ENCODE data around the gene TMPRSS2. TPM values are rescaled to one million over a fixed set of nuclear protein-coding genes. Genes with fewer than 3 reads are reported as not detected.

Gene TMPRSS2
- total RNA-seq, 1 experiment from 2014 or later = 1.1 TPM

DNA sequence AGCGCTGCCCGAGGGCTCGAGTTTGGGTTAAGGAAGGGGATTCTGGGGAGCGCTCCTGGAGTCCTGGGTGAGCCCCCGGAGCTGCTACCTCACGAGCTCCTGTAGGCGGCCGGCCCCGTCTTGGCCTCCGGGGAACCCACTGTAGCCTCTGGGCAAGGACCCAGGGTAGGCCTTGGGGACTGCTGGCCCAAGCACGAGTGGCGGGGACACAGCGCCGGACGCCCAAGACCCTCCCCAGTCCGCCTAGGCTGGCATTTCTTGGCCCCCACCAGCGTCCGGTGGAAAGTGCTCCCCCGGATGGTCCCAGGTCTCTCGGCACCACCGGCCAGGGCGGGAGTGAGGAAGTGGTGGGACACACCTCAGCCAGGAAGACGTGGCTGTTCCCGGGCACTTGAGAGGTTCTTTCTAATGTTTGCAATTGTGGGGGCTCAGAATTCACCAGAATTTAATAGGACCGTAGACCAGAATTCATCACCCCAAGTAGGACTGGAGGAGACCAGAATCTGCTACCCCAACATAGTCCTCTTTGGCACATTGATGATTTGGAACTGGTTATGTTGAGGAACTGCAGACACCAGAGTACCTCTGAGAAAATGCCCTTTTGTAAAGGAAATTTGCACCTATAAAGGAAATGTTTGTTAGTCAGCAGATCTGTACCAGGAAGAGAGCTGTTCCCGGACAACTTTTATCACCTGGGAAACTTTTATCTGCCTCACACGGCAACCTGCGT is 622 bp upstream of the TMPRSS2 start:
- DNase-seq (ENCODE audit: low read depth, low spot score) (no peak), ATAC-seq (no peak)
- Histone ChIP-seq H3K9ac (ENCODE audit: low read length) (no peak overlapping the region), H3K4me1 (ENCODE audit: control insufficient read depth in 1 of 2, insufficient read depth in 2 of 2, low read length in 2 of 2) (no peaks in the 10 kb centered on the region), H2AFZ (ENCODE audit: low read depth, low read length, poor library complexity, severe bottlenecking) (no peak overlapping the region), H3K4me3 (replicated peaks in 1 of 2; ENCODE audit: low read depth in 1 of 2, low read length in 2 of 2) (no peak overlapping the region), H3K27me3 (ENCODE audit: insufficient read depth, low read length) (no peaks in the 10 kb centered on the region), H3K9me3 (ENCODE audit: control insufficient read depth in 1 of 2, insufficient read depth in 1 of 2, low read depth in 1 of 2, low read length in 2 of 2) (no peaks in the 10 kb centered on the region), H3K9me2 (ENCODE audit: insufficient read depth) (no peaks in the 10 kb centered on the region), H3K36me3 (ENCODE audit: control insufficient read depth in 1 of 2, insufficient read depth in 2 of 2, low read length in 2 of 2) (no peaks in the 10 kb centered on the region), H3K4me2 (ENCODE audit: low read length) (no peak overlapping the region), H4K20me1 (ENCODE audit: insufficient read depth) (no peaks in the 10 kb centered on the region), H3K27ac (ENCODE audit: low read depth, low read length) (no peak overlapping the region), H3K79me2 (ENCODE audit: insufficient read depth, low read length) (no peaks in the 10 kb centered on the region)
- TF ChIP-seq REST (IDR thresholded peaks at IDR 0.05; ENCODE audit: low read depth) = no peak
- TF ChIP-seq CBX3 (IDR thresholded peaks at IDR 0.05; ENCODE audit: low read depth) = no peak
- no peak for TF ChIP-seq ATF3 (IDR thresholded peaks at IDR 0.05)
- TF ChIP-seq FOSL1 (IDR thresholded peaks at IDR 0.05; ENCODE audit: low read depth) = no peak
- no peak for TF ChIP-seq YY1 (IDR thresholded peaks at IDR 0.05; ENCODE audit: extremely low read depth, insufficient replicate concordance, low read depth, low read length)
- TF ChIP-seq, protein P1, sequence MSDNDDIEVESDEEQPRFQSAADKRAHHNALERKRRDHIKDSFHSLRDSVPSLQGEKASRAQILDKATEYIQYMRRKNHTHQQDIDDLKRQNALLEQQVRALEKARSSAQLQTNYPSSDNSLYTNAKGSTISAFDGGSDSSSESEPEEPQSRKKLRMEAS (IDR thresholded peaks at IDR 0.05) = no peak
- TF ChIP-seq EZH2phosphoT487 (IDR thresholded peaks at IDR 0.05; ENCODE audit: borderline replicate concordance) = no peak
- TF ChIP-seq JUND (IDR thresholded peaks at IDR 0.05) = no peak
- no peak for TF ChIP-seq TCF7L2 (IDR thresholded peaks at IDR 0.05; ENCODE audit: borderline replicate concordance, extremely low read depth, insufficient read depth, insufficient read length)
- no peak for TF ChIP-seq SRF (IDR thresholded peaks at IDR 0.05; ENCODE audit: low read depth)
- no peak for TF ChIP-seq EGR1 (IDR thresholded peaks at IDR 0.05; ENCODE audit: low read depth)
- no peak for TF ChIP-seq ZFX (IDR thresholded peaks at IDR 0.05)
- TF ChIP-seq, protein P2, sequence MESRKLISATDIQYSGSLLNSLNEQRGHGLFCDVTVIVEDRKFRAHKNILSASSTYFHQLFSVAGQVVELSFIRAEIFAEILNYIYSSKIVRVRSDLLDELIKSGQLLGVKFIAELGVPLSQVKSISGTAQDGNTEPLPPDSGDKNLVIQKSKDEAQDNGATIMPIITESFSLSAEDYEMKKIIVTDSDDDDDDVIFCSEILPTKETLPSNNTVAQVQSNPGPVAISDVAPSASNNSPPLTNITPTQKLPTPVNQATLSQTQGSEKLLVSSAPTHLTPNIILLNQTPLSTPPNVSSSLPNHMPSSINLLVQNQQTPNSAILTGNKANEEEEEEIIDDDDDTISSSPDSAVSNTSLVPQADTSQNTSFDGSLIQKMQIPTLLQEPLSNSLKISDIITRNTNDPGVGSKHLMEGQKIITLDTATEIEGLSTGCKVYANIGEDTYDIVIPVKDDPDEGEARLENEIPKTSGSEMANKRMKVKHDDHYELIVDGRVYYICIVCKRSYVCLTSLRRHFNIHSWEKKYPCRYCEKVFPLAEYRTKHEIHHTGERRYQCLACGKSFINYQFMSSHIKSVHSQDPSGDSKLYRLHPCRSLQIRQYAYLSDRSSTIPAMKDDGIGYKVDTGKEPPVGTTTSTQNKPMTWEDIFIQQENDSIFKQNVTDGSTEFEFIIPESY (IDR thresholded peaks at IDR 0.05; ENCODE audit: extremely low read depth, insufficient replicate concordance, low read length) = no peak
- intact Hi-C loops (cut with micrococcal nuclease) = no loop called here
- ChIA-PET RAD21 (ENCODE audit: low non-redundant PET in 1 of 2, low total read pairs in 2 of 2, uncharacterized antibody in 2 of 2, unreplicated experiment in 2 of 2) (no interaction called here), POLR2A (no interaction called here), CTCF (no interaction called here)
- BruUV-seq (replicated peaks) = no TSS peak

All from HCT116 (cell line).